Central memory CD8-positive, alpha-beta T cell (primary cell): ENCODE results near the gene RIMBP2.

Source experiments
- ATAC-seq: fragments of 150-1000 bp; cut with Tn5 transposase; replicated peaks from 2 replicates; pipeline ENCODE4 v1.10.0; 2022; ENCODE audit warnings: mild to moderate bottlenecking, moderate FRiP score, moderate number of reproducible peaks; ENCODE audit not compliant: poor library complexity, severe bottlenecking; ENCODE audit errors: extremely low read depth
- DNase-seq, 2 donors: peaks; one replicate each; pipeline ENCODE4 v3.0.0; 2021; ENCODE audit warnings: low spot score in 2 of 2
- H3K27ac Mint-ChIP-seq: one replicate; pipeline ENCODE4 v1.8.0; 2022; ENCODE audit warnings: low read depth, mild to moderate bottlenecking, moderate library complexity, mixed read lengths
- H3K27me3 Mint-ChIP-seq: one replicate; pipeline ENCODE4 v1.8.0; 2022; ENCODE audit warnings: mixed read lengths
- H3K36me3 Mint-ChIP-seq: one replicate; pipeline ENCODE4 v1.8.0; 2022; ENCODE audit warnings: mild to moderate bottlenecking, moderate library complexity, mixed read lengths; ENCODE audit not compliant: insufficient read depth
- H3K4me1 Mint-ChIP-seq: one replicate; pipeline ENCODE4 v1.8.0; 2022; ENCODE audit warnings: mixed read lengths
- H3K4me3 Mint-ChIP-seq: one replicate; pipeline ENCODE4 v1.8.0; 2022; ENCODE audit warnings: mild to moderate bottlenecking, moderate library complexity, mixed read lengths
- H3K9me3 Mint-ChIP-seq: one replicate; pipeline ENCODE4 v1.8.0; 2022; ENCODE audit warnings: mixed read lengths

Gene RIMBP2

GRCh38 chr12:130513556-130513955 is 202.5 kb downstream of the RIMBP2 start:
- Mint-ChIP-seq H3K27ac (no peak overlapping the region), H3K27me3 (peaks cover 7% of the 10 kb centered on the region), H3K4me1 (no peaks in the 10 kb centered on the region), H3K36me3 (no peaks in the 10 kb centered on the region), H3K9me3 (peaks cover 11% of the 10 kb centered on the region), H3K4me3 (no peak overlapping the region)
- DNase-seq (no peak), ATAC-seq (no peak)

- H3K27me3 Mint-ChIP-seq, result peaks cover 7% of the 10 kb centered on the region
- ATAC-seq, result no peak
- DNase-seq, result no peak
- H3K36me3 Mint-ChIP-seq, result no peaks in the 10 kb centered on the region
- H3K9me3 Mint-ChIP-seq, result peaks cover 8% of the 10 kb centered on the region
- no peak overlapping the region for H3K27ac Mint-ChIP-seq
- no peak overlapping the region for H3K4me3 Mint-ChIP-seq
- no peaks in the 10 kb centered on the region for H3K4me1 Mint-ChIP-seq
These were observed 204.8 kb downstream of the RIMBP2 start for GRCh38 chr12:130511285-130511684.

- ATAC-seq, result no peak
These were observed 206.6 kb downstream of the RIMBP2 start for GRCh38 chr12:130509454-130509853.

GRCh38 chr12:130508847-130509246 is 207.3 kb downstream of the RIMBP2 start:
- no peaks in the 10 kb centered on the region for H3K4me1 Mint-ChIP-seq
- ATAC-seq (no peak), DNase-seq (no peak)
- H3K27ac Mint-ChIP-seq, result no peak overlapping the region
- H3K9me3 Mint-ChIP-seq, result no peaks in the 10 kb centered on the region
- H3K27me3 Mint-ChIP-seq, result no peaks in the 10 kb centered on the region
- H3K36me3 Mint-ChIP-seq, result no peaks in the 10 kb centered on the region
- H3K4me3 Mint-ChIP-seq, result no peak overlapping the region

More at GRCh38 chr12:130509454-130509853, 206.6 kb downstream of the RIMBP2 start:
- no peaks in the 10 kb centered on the region for H3K27me3 Mint-ChIP-seq
- no peak for DNase-seq
- H3K4me1 Mint-ChIP-seq, result no peaks in the 10 kb centered on the region
- no peak overlapping the region for H3K4me3 Mint-ChIP-seq
- H3K36me3 Mint-ChIP-seq, result no peaks in the 10 kb centered on the region
- H3K27ac Mint-ChIP-seq, result no peak overlapping the region
- H3K9me3 Mint-ChIP-seq, result no peaks in the 10 kb centered on the region

GRCh38 chr12:130508318-130508717 is 207.8 kb downstream of the RIMBP2 start:
- Mint-ChIP-seq H3K36me3 (no peaks in the 10 kb centered on the region), H3K27me3 (no peaks in the 10 kb centered on the region), H3K27ac (no peak overlapping the region), H3K4me3 (no peak overlapping the region), H3K9me3 (no peaks in the 10 kb centered on the region), H3K4me1 (no peaks in the 10 kb centered on the region)
- DNase-seq (no peak), ATAC-seq (no peak)

- Mint-ChIP-seq H3K27ac (no peak overlapping the region), H3K36me3 (no peaks in the 10 kb centered on the region), H3K4me3 (no peak overlapping the region), H3K4me1 (no peaks in the 10 kb centered on the region), H3K27me3 (peaks cover 4% of the 10 kb centered on the region), H3K9me3 (no peaks in the 10 kb centered on the region)
- ATAC-seq (no peak), DNase-seq (no peak)
These were observed 209.3 kb downstream of the RIMBP2 start for GRCh38 chr12:130506844-130507243.

GRCh38 chr12:130504840-130505175 is 211.3 kb downstream of the RIMBP2 start:
- Mint-ChIP-seq H3K4me1 (no peaks in the 10 kb centered on the region), H3K27me3 (peaks cover 14% of the 10 kb centered on the region), H3K27ac (no peak overlapping the region), H3K36me3 (no peaks in the 10 kb centered on the region), H3K4me3 (no peak overlapping the region), H3K9me3 (no peaks in the 10 kb centered on the region)
- DNase-seq (no peak), ATAC-seq (no peak)

- no peak for DNase-seq
- Mint-ChIP-seq H3K4me3 (no peak overlapping the region), H3K27me3 (peaks cover 14% of the 10 kb centered on the region), H3K9me3 (no peaks in the 10 kb centered on the region), H3K4me1 (no peaks in the 10 kb centered on the region), H3K27ac (no peak overlapping the region), H3K36me3 (no peaks in the 10 kb centered on the region)
- no peak for ATAC-seq
These were observed 211.8 kb downstream of the RIMBP2 start for GRCh38 chr12:130504110-130504839.

- no peak overlapping the region for H3K27ac Mint-ChIP-seq
- ATAC-seq (no peak), DNase-seq (no peak)
- no peak overlapping the region for H3K4me3 Mint-ChIP-seq
- H3K36me3 Mint-ChIP-seq, result no peaks in the 10 kb centered on the region
- no peaks in the 10 kb centered on the region for H3K9me3 Mint-ChIP-seq
- no peaks in the 10 kb centered on the region for H3K4me1 Mint-ChIP-seq
- H3K27me3 Mint-ChIP-seq, result peaks cover 14% of the 10 kb centered on the region
These were observed 214.3 kb downstream of the RIMBP2 start for GRCh38 chr12:130501821-130502220.

- peaks cover 22% of the 10 kb centered on the region for H3K27me3 Mint-ChIP-seq
- H3K9me3 Mint-ChIP-seq, result no peaks in the 10 kb centered on the region
- no peak overlapping the region for H3K27ac Mint-ChIP-seq
- H3K4me3 Mint-ChIP-seq, result no peak overlapping the region
- ATAC-seq, result no peak
- H3K36me3 Mint-ChIP-seq, result no peaks in the 10 kb centered on the region
- H3K4me1 Mint-ChIP-seq, result no peaks in the 10 kb centered on the region
- DNase-seq, result no peak
These were observed 215.2 kb downstream of the RIMBP2 start for GRCh38 chr12:130500835-130501330.

- DNase-seq (no peak), ATAC-seq (no peak)
- no peak overlapping the region for H3K27ac Mint-ChIP-seq
- peaks cover 33% of the 10 kb centered on the region for H3K27me3 Mint-ChIP-seq
- no peak overlapping the region for H3K4me3 Mint-ChIP-seq
- H3K36me3 Mint-ChIP-seq, result no peaks in the 10 kb centered on the region
- H3K4me1 Mint-ChIP-seq, result no peaks in the 10 kb centered on the region
- no peaks in the 10 kb centered on the region for H3K9me3 Mint-ChIP-seq
These were observed 216.6 kb downstream of the RIMBP2 start for GRCh38 chr12:130499474-130499873.

GRCh38 chr12:130498589-130499385 is 217.3 kb downstream of the RIMBP2 start:
- Mint-ChIP-seq H3K36me3 (no peaks in the 10 kb centered on the region), H3K4me1 (no peaks in the 10 kb centered on the region), H3K27me3 (peaks cover 33% of the 10 kb centered on the region), H3K27ac (no peak overlapping the region), H3K4me3 (no peak overlapping the region), H3K9me3 (no peaks in the 10 kb centered on the region)
- ATAC-seq (no peak), DNase-seq (no peak)

GRCh38 chr12:130497991-130498390 is 218.1 kb downstream of the RIMBP2 start:
- no peak overlapping the region for H3K27ac Mint-ChIP-seq
- no peaks in the 10 kb centered on the region for H3K36me3 Mint-ChIP-seq
- no peak overlapping the region for H3K4me3 Mint-ChIP-seq

More at GRCh38 chr12:130497991-130498390, 218.1 kb downstream of the RIMBP2 start:
- DNase-seq (no peak), ATAC-seq (no peak)
- no peaks in the 10 kb centered on the region for H3K4me1 Mint-ChIP-seq
- H3K27me3 Mint-ChIP-seq, result peaks cover 33% of the 10 kb centered on the region
- no peaks in the 10 kb centered on the region for H3K9me3 Mint-ChIP-seq
